Kidney epithelial cell (primary cell): ENCODE measurements around the gene FBXL13. TPM values are rescaled to one million over a fixed set of nuclear protein-coding genes. Genes with fewer than 3 reads are reported as not detected.
"Not testable (repeated sequence)": the region's sequence is repeated elsewhere in the genome, so short reads cannot be mapped to it uniquely, and the experiment has no call there.

Experiments
- DNase-seq: peaks from one replicate; pipeline ENCODE4 v3.0.0-alpha.2; 2010; ENCODE audit warnings: low read depth
- H3K27me3 ChIP-seq: 2 replicates; pipeline ENCODE4 v1.6.0; 2011; ENCODE audit warnings: low read length; ENCODE audit not compliant: control insufficient read depth, insufficient read depth
- H3K36me3 ChIP-seq: 2 replicates; pipeline ENCODE4 v1.5.1; 2011; ENCODE audit warnings: low read length; ENCODE audit not compliant: control insufficient read depth, insufficient read depth
- H3K4me3 ChIP-seq: 2 replicates; pipeline ENCODE4 v1.5.1; 2011; ENCODE audit warnings: low read depth, mild to moderate bottlenecking, control low read depth, low read length
- CTCF ChIP-seq: IDR thresholded peaks from 2 replicates; pipeline ENCODE4 v1.5.1; 2011; ENCODE audit warnings: mild to moderate bottlenecking, moderate library complexity, low read length, control low read depth, inconsistent platforms; ENCODE audit not compliant: insufficient read depth, poor library complexity, severe bottlenecking
- total RNA-seq: library from RNA; depleted of rRNA; stranded (reverse); fragments of >200 nt; gene quantifications from 2 replicates; pipeline ENCODE4 v1.2.3, GENCODE V29; 2015

FBXL13 gene
- total RNA-seq, 1 donor from 2014 or later: 3.1 TPM

- Histone ChIP-seq H3K27me3 (no peaks in the 10 kb centered on the region), H3K4me3 (no peak overlapping the region), H3K36me3 (no peaks in the 10 kb centered on the region)
- TF ChIP-seq CTCF: no peak
- no peak for DNase-seq
Measured at GRCh38 chr7:103068414-103069403, 5.9 kb downstream of the FBXL13 start.

- DNase-seq: no peak
- H3K36me3 ChIP-seq: no peaks in the 10 kb centered on the region
- no peaks in the 10 kb centered on the region for H3K27me3 ChIP-seq
- H3K4me3 ChIP-seq: no peak overlapping the region
- TF ChIP-seq CTCF: peak; percentile 54
Measured at GRCh38 chr7:103065667-103066066, 8.9 kb downstream of the FBXL13 start.

GRCh38 chr7:103063895-103064294 lies 10.7 kb downstream of the FBXL13 start:
- no peaks in the 10 kb centered on the region for H3K27me3 ChIP-seq

GRCh38 chr7:103059471-103059870 lies 15.1 kb downstream of the FBXL13 start:
- no peaks in the 10 kb centered on the region for H3K36me3 ChIP-seq
- no peak for TF ChIP-seq CTCF
- no peak overlapping the region for H3K4me3 ChIP-seq
- no peak for DNase-seq
- H3K27me3 ChIP-seq: no peaks in the 10 kb centered on the region

More at GRCh38 chr7:103063895-103064294, 10.7 kb downstream of the FBXL13 start:
- DNase-seq: no peak
- Histone ChIP-seq H3K36me3 (no peaks in the 10 kb centered on the region), H3K4me3 (no peak overlapping the region)
- TF ChIP-seq CTCF: no peak

- no peaks in the 10 kb centered on the region for H3K36me3 ChIP-seq
- H3K27me3 ChIP-seq: no peaks in the 10 kb centered on the region
- TF ChIP-seq CTCF: no peak
- no peak overlapping the region for H3K4me3 ChIP-seq
- no peak for DNase-seq
Measured at GRCh38 chr7:103058122-103058521, 16.5 kb downstream of the FBXL13 start.

GRCh38 chr7:103056006-103056405 lies 18.6 kb downstream of the FBXL13 start:
- not testable (repeated sequence) for DNase-seq, H3K27me3 ChIP-seq, H3K4me3 ChIP-seq, H3K36me3 ChIP-seq
